ENCODE measurements around the gene HCFC1R1. TPM values are rescaled to one million over a fixed set of nuclear protein-coding genes. Genes with fewer than 3 reads are reported as not detected.

The HCFC1R1 gene
- total and polyA plus RNA-seq, 2 donors (not counting 1 experiment from before 2014, with no cell fraction given): 17.9 to 24.8 TPM

DNA sequence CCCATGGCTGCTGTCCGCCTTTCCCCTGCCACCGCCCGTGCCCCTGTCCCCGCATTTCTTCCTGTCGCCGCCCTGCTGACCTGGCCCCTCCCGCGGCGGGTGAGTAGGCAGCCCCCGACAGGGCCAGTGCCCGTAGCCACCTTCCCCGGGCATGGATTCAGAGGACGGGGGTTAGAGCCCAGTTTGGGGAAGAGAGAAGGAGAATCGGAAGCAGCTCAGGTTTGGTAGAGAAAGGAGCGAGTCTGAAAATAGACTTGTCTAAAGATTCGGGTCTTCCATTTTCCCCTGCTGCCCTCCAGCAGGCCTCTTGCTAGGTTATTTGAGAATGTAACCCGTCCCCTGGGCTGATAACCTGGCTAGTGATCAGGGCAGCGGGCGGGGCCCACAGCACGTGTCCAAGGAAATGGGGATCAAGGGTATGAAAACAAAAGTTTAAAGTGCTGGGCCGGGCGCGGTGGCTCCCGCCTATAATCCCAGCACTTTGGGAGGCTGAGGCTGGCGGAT lies 18.9 kb downstream of the HCFC1R1 start:
- ChIA-PET CTCF (interaction anchor here (1.0 to 9.6 kb wide), 4 partner anchors 17 to 124 kb away, joined by 3 to 213 read pairs (median 32); partner anchors contain the start of genes HCFC1R1, THOC6 and TNFRSF12A), POLR2A (no interaction called here)
- intact Hi-C loops (cut with micrococcal nuclease): loop anchor here (1.0 kb wide), 2 partner anchors 19 to 25 kb away; partner anchors contain the start of genes PKMYT1 and THOC6
- peaks cover 0 to 10% (median 3%) of the 10 kb centered on the region in 4 experiments for H3K27me3 ChIP-seq (replicated peaks in 1 of 4; ENCODE audit: control extremely low read depth in 1 of 4, control insufficient read depth in 3 of 4, insufficient read depth in 4 of 4, low read length in 3 of 4)
- DNase-seq (no peak), ATAC-seq (ENCODE audit: low read depth) (no peak)
- peaks cover 0 to 18% (median 0%) of the 10 kb centered on the region in 3 donors for H3K9me3 ChIP-seq (ENCODE audit: control extremely low read depth in 1 of 3, control insufficient read depth in 2 of 3, insufficient read depth in 1 of 3, low read length in 2 of 3)
- no peak overlapping the region for H2AFZ ChIP-seq (ENCODE audit: insufficient read depth, low read depth, low read length, poor library complexity, severe bottlenecking)
- Mint-ChIP-seq H3K27ac (no peak overlapping the region), H3K4me1 (peaks cover 26% of the 10 kb centered on the region), H3K27me3 (peaks cover 9% of the 10 kb centered on the region), H3K4me3 (peak overlapping the region; percentile 71), H3K9me3 (ENCODE audit: insufficient read depth) (no peaks in the 10 kb centered on the region)
- H3K4me2 ChIP-seq (replicated peaks; ENCODE audit: low read depth, low read length, poor library complexity, severe bottlenecking): peak overlapping the region; percentile 68
- 11% methylated on average over 21 of the region's 25 CpGs for WGBS (ENCODE audit: insufficient coverage)
- no peaks in the 10 kb centered on the region for H3K36me3 ChIP-seq (replicated peaks in 1 of 2; ENCODE audit: control extremely low read depth in 1 of 2, control insufficient read depth in 1 of 2, extremely low read depth in 1 of 2, insufficient read depth in 2 of 2, low read length in 1 of 2)
- H3K9ac ChIP-seq (ENCODE audit: low read length): no peak overlapping the region
- H3K4me3 ChIP-seq (ENCODE audit: control extremely low read depth in 1 of 5, extremely low read depth in 1 of 5, insufficient read depth in 1 of 5, low read depth in 2 of 5, low read length in 4 of 5): peak overlapping the region in 2 of 5 experiments; percentile 21 to 29
- H3K27ac ChIP-seq (ENCODE audit: low read length in 2 of 2): no peak overlapping the region
- no peaks in the 10 kb centered on the region for H3K79me2 ChIP-seq (ENCODE audit: control insufficient read depth, insufficient read depth, low read length)
- H4K20me1 ChIP-seq (ENCODE audit: control insufficient read depth, insufficient read depth, low read length, poor library complexity, severe bottlenecking): no peaks in the 10 kb centered on the region
- TF ChIP-seq, protein P1, sequence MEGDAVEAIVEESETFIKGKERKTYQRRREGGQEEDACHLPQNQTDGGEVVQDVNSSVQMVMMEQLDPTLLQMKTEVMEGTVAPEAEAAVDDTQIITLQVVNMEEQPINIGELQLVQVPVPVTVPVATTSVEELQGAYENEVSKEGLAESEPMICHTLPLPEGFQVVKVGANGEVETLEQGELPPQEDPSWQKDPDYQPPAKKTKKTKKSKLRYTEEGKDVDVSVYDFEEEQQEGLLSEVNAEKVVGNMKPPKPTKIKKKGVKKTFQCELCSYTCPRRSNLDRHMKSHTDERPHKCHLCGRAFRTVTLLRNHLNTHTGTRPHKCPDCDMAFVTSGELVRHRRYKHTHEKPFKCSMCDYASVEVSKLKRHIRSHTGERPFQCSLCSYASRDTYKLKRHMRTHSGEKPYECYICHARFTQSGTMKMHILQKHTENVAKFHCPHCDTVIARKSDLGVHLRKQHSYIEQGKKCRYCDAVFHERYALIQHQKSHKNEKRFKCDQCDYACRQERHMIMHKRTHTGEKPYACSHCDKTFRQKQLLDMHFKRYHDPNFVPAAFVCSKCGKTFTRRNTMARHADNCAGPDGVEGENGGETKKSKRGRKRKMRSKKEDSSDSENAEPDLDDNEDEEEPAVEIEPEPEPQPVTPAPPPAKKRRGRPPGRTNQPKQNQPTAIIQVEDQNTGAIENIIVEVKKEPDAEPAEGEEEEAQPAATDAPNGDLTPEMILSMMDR (IDR thresholded peaks at IDR 0.05): no peak
- TF ChIP-seq EZH2 (IDR thresholded peaks at IDR 0.05; ENCODE audit: borderline replicate concordance, insufficient read depth, low read depth, low read length, poor library complexity, severe bottlenecking): no peak
- peaks cover 25 to 32% of the 10 kb centered on the region in 2 donors for H3K4me1 ChIP-seq (ENCODE audit: control insufficient read depth in 2 of 2, insufficient read depth in 2 of 2, low read length in 2 of 2)

DNA sequence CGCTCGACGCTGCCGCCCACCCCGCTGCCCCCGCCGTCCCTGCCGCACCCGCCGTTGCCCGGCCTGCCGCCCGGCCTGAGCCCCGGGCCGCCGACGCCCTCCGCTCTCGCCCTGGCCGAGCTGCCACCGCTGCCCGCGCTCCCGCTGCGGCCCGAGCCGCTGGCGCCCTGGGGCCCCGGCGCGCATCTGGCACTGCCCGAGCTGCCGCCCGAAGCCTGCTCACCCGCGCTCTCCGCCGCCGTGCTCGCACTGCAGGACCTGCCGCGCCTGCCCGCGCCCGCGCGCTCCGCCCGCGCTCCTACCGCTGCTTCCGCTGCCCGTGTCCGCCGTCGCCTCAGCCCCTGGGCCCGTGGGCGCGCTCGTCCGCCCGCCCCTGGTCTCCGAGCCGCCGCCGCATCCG lies 19.4 kb downstream of the HCFC1R1 start:
- H3K9ac ChIP-seq (ENCODE audit: low read length): no peak overlapping the region
- Mint-ChIP-seq H3K27me3 (peaks cover 9% of the 10 kb centered on the region), H3K27ac (no peak overlapping the region), H3K4me3 (peak overlapping the region; percentile 71), H3K4me1 (peaks cover 26% of the 10 kb centered on the region), H3K9me3 (ENCODE audit: insufficient read depth) (no peaks in the 10 kb centered on the region)
- intact Hi-C loops (cut with micrococcal nuclease): loop anchor here (1.0 kb wide), 2 partner anchors 20 to 24 kb away; partner anchors contain the start of genes PKMYT1 and THOC6
- H3K4me1 ChIP-seq (ENCODE audit: control insufficient read depth in 2 of 2, insufficient read depth in 2 of 2, low read length in 2 of 2): peaks cover 25 to 32% of the 10 kb centered on the region in 2 donors
- under 1% methylated on average over 66 of the region's 67 CpGs for WGBS (ENCODE audit: insufficient coverage)
- TF ChIP-seq, protein P1 (IDR thresholded peaks at IDR 0.05): no peak
- no peak for TF ChIP-seq EZH2 (IDR thresholded peaks at IDR 0.05; ENCODE audit: borderline replicate concordance, insufficient read depth, low read depth, low read length, poor library complexity, severe bottlenecking)
- no peak overlapping the region for H2AFZ ChIP-seq (ENCODE audit: insufficient read depth, low read depth, low read length, poor library complexity, severe bottlenecking)
- no peak overlapping the region for H3K27ac ChIP-seq (ENCODE audit: low read length in 2 of 2)
- peaks cover 0 to 18% (median 0%) of the 10 kb centered on the region in 3 donors for H3K9me3 ChIP-seq (ENCODE audit: control extremely low read depth in 1 of 3, control insufficient read depth in 2 of 3, insufficient read depth in 1 of 3, low read length in 2 of 3)
- ChIA-PET POLR2A (interaction anchor here (1.1 kb wide), 2 partner anchors 16 to 18 kb away, joined by 5 to 9 read pairs; partner anchors contain the start of genes HCFC1R1 and TNFRSF12A), CTCF (interaction anchor here (0.6 to 9.6 kb wide), 18 partner anchors 14 to 160 kb away, joined by 3 to 213 read pairs (median 4); partner anchors contain the start of genes CLDN6, HCFC1R1, THOC6 and TNFRSF12A)
- H3K79me2 ChIP-seq (ENCODE audit: control insufficient read depth, insufficient read depth, low read length): no peaks in the 10 kb centered on the region
- DNase-seq (no peak), ATAC-seq (ENCODE audit: low read depth) (no peak)
- peaks cover 0 to 10% (median 2%) of the 10 kb centered on the region in 4 experiments for H3K27me3 ChIP-seq (replicated peaks in 1 of 4; ENCODE audit: control extremely low read depth in 1 of 4, control insufficient read depth in 3 of 4, insufficient read depth in 4 of 4, low read length in 3 of 4)
- no peak overlapping the region for H3K4me3 ChIP-seq (ENCODE audit: control extremely low read depth in 1 of 5, extremely low read depth in 1 of 5, insufficient read depth in 1 of 5, low read depth in 2 of 5, low read length in 4 of 5)
- no peaks in the 10 kb centered on the region for H4K20me1 ChIP-seq (ENCODE audit: control insufficient read depth, insufficient read depth, low read length, poor library complexity, severe bottlenecking)
- H3K36me3 ChIP-seq (replicated peaks in 1 of 2; ENCODE audit: control extremely low read depth in 1 of 2, control insufficient read depth in 1 of 2, extremely low read depth in 1 of 2, insufficient read depth in 2 of 2, low read length in 1 of 2): no peaks in the 10 kb centered on the region
- peak overlapping the region; percentile 68 for H3K4me2 ChIP-seq (replicated peaks; ENCODE audit: low read depth, low read length, poor library complexity, severe bottlenecking)
